Activated B cell treated with CpG ODN at 0.5 μM for 24 hours (primary cell): Measurements from ENCODE around the gene DLGAP4. TPM values are rescaled to one million over a fixed set of nuclear protein-coding genes. Genes with fewer than 3 reads are reported as not detected.

Source experiments
- ATAC-seq: fragments of 200-7000 bp; cut with Tn5 transposase; one replicate; pipeline ENCODE4 v1.10.0; 2021; ENCODE audit warnings: low read depth, mild to moderate bottlenecking, moderate library complexity
- CTCF ChIA-PET: fragments of 350-600 bp; sonication (Branson Sonifier 250); formaldehyde crosslinking; loops from one replicate; lab custom pipeline; 2021; ENCODE audit warnings: antibody characterized with exemption; lab: Charles Lee
- POLR2A ChIA-PET: fragments of 350-600 bp; sonication (Branson Sonifier 250); formaldehyde crosslinking; loops from one replicate; lab custom pipeline; 2021; ENCODE audit warnings: antibody characterized with exemption; lab: Charles Lee
- DNase-seq: peaks from one replicate; pipeline ENCODE4 v3.0.0; 2022
- H3K27ac Mint-ChIP-seq: one replicate; pipeline ENCODE4 v1.8.0; 2020; ENCODE audit warnings: mixed read lengths
- H3K27me3 Mint-ChIP-seq: one replicate; pipeline ENCODE4 v1.8.0; 2021; ENCODE audit warnings: mixed read lengths
- H3K36me3 Mint-ChIP-seq: one replicate; pipeline ENCODE4 v1.8.0; 2021; ENCODE audit warnings: low read depth, mixed read lengths
- H3K4me1 Mint-ChIP-seq: one replicate; pipeline ENCODE4 v1.8.0; 2021; ENCODE audit warnings: mixed read lengths
- H3K4me3 Mint-ChIP-seq: one replicate; pipeline ENCODE4 v1.8.0; 2020; ENCODE audit warnings: mild to moderate bottlenecking, mixed read lengths
- H3K9me3 Mint-ChIP-seq: one replicate; pipeline ENCODE4 v1.8.0; 2020; ENCODE audit warnings: mixed read lengths
- intact Hi-C: fragments of 100-400 bp; cut with micrococcal nuclease; formaldehyde crosslinking; loops from one replicate; pipeline ENCODE4 v1.15.1; 2024
- total RNA-seq: library from RNA; stranded (reverse); gene quantifications from 2 replicates; pipeline ENCODE4 v1.2.3, GENCODE V29; 2022
- TF ChIP-seq, protein P1 (sequence below): fragments of 200-600 bp; IDR thresholded peaks from one replicate; pipeline ENCODE4 v1.8.0; 2022; ENCODE audit warnings: antibody characterized with exemption, mild to moderate bottlenecking

DLGAP4 gene
- total RNA-seq, 1 donor from 2014 or later: 38.7 TPM

DNA sequence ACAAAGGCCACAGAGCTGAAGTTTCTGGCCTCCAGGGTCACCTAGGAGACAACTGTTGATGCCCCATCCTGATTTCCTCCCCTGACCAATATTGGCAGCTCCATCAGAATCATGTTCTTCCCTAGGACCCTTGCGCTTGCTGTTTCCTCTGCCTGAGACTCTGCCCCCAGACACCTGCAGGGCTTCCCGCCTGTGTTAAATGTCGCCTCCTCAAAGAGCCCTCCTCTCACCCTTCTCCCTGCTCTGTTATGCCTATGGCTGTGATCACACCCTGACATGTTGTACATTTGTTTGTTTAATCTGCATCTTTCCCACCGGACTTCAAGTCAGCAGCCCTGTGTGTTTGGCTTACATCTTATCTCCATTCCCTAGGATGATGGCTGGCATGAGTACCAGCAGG lies 30.1 kb downstream of the DLGAP4 start:
- intact Hi-C loops: no loop called here
- Mint-ChIP-seq H3K9me3 (no peaks in the 10 kb centered on the region), H3K36me3 (no peaks in the 10 kb centered on the region), H3K4me1 (no peaks in the 10 kb centered on the region), H3K27ac (no peak overlapping the region), H3K27me3 (peaks cover 43% of the 10 kb centered on the region), H3K4me3 (no peak overlapping the region)
- ChIA-PET POLR2A (no interaction called here), CTCF (no interaction called here)
- TF ChIP-seq, protein P1, sequence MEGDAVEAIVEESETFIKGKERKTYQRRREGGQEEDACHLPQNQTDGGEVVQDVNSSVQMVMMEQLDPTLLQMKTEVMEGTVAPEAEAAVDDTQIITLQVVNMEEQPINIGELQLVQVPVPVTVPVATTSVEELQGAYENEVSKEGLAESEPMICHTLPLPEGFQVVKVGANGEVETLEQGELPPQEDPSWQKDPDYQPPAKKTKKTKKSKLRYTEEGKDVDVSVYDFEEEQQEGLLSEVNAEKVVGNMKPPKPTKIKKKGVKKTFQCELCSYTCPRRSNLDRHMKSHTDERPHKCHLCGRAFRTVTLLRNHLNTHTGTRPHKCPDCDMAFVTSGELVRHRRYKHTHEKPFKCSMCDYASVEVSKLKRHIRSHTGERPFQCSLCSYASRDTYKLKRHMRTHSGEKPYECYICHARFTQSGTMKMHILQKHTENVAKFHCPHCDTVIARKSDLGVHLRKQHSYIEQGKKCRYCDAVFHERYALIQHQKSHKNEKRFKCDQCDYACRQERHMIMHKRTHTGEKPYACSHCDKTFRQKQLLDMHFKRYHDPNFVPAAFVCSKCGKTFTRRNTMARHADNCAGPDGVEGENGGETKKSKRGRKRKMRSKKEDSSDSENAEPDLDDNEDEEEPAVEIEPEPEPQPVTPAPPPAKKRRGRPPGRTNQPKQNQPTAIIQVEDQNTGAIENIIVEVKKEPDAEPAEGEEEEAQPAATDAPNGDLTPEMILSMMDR: no peak
- DNase-seq: no peak
- no peak for ATAC-seq

DNA sequence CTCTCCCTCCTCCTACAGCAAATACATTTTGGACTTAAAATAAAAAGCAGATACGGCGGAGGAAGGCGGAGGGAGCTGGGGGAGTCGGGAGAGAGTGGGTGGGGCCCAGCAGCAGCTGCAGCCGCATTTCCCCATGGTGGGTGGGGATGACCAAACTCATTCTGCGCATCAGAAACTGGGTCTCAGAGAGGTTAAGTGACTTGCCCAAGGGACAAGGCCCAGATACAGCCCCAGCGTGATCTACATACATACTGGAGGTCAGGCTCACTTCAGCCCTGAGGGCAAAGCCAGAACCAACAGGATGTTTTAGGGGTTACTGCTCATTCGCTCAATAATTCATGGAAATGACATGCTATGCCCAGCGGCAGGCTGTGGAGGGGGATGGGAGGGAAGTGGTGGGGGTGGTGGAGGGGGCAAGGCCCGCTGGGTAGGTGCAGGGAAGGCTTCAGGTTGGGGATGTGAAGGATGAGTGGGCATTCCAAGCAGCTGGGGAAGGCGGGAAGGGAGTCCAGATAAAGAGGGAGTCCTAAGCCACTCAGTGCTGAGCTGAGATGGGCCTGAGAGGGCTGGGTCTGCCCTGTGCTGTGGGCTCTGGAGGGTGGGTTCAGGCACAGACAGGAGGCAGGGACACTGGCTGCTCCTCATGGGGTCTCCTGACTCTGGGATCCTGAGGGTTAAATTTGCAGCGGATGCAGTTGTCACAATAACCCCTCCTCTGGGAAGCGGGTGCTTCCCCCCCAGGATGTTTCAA lies 31.0 kb downstream of the DLGAP4 start:
- POLR2A ChIA-PET: no interaction called here
- intact Hi-C loops: no loop called here
- H3K36me3 Mint-ChIP-seq: no peaks in the 10 kb centered on the region
- H3K4me3 Mint-ChIP-seq: no peak overlapping the region
- no peaks in the 10 kb centered on the region for H3K9me3 Mint-ChIP-seq
- DNase-seq (no peak), ATAC-seq (no peak)
- H3K27ac Mint-ChIP-seq: no peak overlapping the region
- H3K4me1 Mint-ChIP-seq: no peaks in the 10 kb centered on the region
- TF ChIP-seq, protein P1: no peak
- CTCF ChIA-PET: no interaction called here
- peaks cover 36% of the 10 kb centered on the region for H3K27me3 Mint-ChIP-seq

DNA sequence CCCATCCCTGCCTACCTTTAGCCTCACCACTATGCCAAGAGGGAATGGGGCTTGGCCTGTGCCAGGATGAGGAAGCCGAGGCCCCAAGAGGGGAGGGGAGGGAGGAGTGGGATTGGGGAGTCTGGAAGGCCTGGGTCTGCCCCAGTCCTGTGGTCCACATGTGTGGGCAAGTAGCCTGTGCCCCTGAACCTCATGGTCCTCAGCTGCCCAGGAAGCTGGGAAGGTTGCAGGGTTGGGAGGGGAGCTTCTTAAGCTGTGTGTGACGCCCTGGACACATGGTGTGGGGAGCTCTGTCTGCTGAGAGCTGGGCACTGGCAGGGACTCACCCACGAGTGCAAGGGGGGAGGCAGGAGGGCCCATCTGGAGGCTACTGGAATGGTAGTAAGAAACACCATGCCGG lies 31.7 kb downstream of the DLGAP4 start:
- intact Hi-C loops: no loop called here
- Mint-ChIP-seq H3K36me3 (no peaks in the 10 kb centered on the region), H3K4me1 (no peaks in the 10 kb centered on the region), H3K27me3 (peaks cover 35% of the 10 kb centered on the region), H3K4me3 (no peak overlapping the region), H3K27ac (no peak overlapping the region), H3K9me3 (no peaks in the 10 kb centered on the region)
- TF ChIP-seq, protein P1: no peak
- ATAC-seq: no peak
- ChIA-PET POLR2A (interaction anchor here (0.5 kb wide), 1 partner anchor 400 kb away, joined by 3 read pairs; no protein-coding TSS in a partner anchor), CTCF (no interaction called here)
- DNase-seq: no peak

DNA sequence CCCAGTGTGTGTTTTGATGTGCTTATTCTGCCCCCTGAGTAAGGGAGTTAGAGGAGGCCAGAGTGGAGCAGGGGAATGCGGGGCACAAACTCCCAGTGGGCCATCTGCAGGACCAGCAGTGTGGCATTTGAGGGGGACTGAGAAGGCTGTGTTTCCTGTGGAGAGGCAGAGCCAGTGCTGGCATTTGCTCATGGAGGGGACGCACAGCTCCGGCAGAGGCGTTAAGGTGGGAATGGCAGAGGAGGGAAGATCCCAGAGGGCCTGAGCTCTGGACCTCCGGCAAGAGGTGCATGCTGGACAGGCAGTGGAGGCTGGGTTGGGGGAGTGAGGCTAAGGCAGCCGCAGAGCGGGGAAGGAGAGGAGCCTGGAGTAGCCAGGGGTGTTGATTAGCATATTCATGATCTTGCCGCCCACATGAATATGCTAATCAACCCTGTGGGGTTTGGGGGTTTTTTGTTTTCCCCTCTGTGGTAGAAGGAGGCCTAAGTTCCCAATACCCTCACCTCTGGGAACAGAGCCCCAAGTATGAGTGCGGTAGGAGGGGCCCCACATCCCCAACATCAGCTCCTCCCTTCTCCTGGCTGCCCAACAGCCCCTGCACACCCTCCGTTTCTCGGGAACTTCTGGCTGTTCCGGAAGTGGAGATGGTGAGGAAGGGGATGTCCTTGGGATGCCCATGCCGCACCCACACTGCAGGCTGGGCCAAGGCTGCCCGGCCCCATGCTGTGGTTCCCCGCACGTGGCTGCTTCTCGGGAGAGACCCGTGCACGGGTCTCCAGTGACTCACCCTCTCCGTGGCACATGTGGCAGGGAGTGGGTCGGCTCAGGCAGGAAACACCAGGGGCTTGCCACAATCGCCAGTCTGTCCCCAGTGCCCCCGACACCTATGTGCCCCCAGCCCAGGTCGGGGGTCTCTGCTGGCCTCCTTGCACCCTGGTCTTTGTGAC lies 33.8 kb downstream of the DLGAP4 start:
- ChIA-PET CTCF (no interaction called here), POLR2A (no interaction called here)
- H3K4me1 Mint-ChIP-seq: no peaks in the 10 kb centered on the region
- H3K4me3 Mint-ChIP-seq: no peak overlapping the region
- intact Hi-C loops: no loop called here
- no peak for DNase-seq
- peaks cover 22% of the 10 kb centered on the region for H3K27me3 Mint-ChIP-seq
- H3K36me3 Mint-ChIP-seq: no peaks in the 10 kb centered on the region
- H3K27ac Mint-ChIP-seq: no peak overlapping the region
- TF ChIP-seq, protein P1: no peak
- no peak for ATAC-seq
- no peaks in the 10 kb centered on the region for H3K9me3 Mint-ChIP-seq

DNA sequence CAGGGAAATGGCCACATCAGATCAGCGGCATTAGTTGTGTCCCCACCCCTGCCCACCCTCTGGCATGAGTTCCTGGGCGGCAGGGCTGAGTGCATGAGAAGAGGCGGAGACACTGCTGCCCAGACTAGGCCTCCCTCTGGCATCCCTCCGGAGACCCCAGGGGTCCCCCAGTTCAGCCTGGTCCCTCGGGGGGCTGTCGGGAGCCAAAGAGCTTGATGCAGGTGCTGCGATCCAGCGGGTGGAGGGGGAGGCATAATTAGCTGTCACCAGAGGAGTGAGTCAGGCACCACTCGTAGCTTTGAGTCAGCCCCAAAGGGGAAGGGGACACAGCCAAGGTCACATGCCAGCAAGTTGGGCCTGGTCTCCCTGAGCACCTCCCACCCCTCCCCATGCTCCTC lies 34.5 kb downstream of the DLGAP4 start:
- Mint-ChIP-seq H3K27ac (no peak overlapping the region), H3K27me3 (peaks cover 22% of the 10 kb centered on the region), H3K36me3 (no peaks in the 10 kb centered on the region), H3K4me3 (no peak overlapping the region), H3K4me1 (no peaks in the 10 kb centered on the region), H3K9me3 (no peaks in the 10 kb centered on the region)
- intact Hi-C loops: no loop called here
- CTCF ChIA-PET: no interaction called here
- POLR2A ChIA-PET: no interaction called here
- TF ChIP-seq, protein P1: no peak
- DNase-seq (no peak), ATAC-seq (no peak)
